GM10847 (cell line): ENCODE results near the gene SASH1.

Source experiments
- POLR2A ChIP-seq: IDR thresholded peaks from 2 replicates; pipeline ENCODE4 v1.6.1; 2011; ENCODE audit not compliant: insufficient read length; ENCODE audit errors: extremely low read depth

SASH1 gene

GRCh38 chr6:148535976-148536375 lies 193.3 kb downstream of the SASH1 start:
- no peak for TF ChIP-seq POLR2A

GRCh38 chr6:148538261-148539190 lies 195.9 kb downstream of the SASH1 start:
- TF ChIP-seq POLR2A = no peak

GRCh38 chr6:148543540-148543939 lies 200.9 kb downstream of the SASH1 start:
- no peak for TF ChIP-seq POLR2A

GRCh38 chr6:148544421-148544820 lies 201.8 kb downstream of the SASH1 start:
- TF ChIP-seq POLR2A = no peak

GRCh38 chr6:148545901-148546300 lies 203.3 kb downstream of the SASH1 start:
- TF ChIP-seq POLR2A = no peak

- no peak for TF ChIP-seq POLR2A
Observed at GRCh38 chr6:148547110-148547509, 204.5 kb downstream of the SASH1 start.

- TF ChIP-seq POLR2A = no peak
Observed at GRCh38 chr6:148548065-148548748, 205.6 kb downstream of the SASH1 start.

- no peak for TF ChIP-seq POLR2A
Observed at GRCh38 chr6:148548749-148549140, 206.1 kb downstream of the SASH1 start.

- no peak for TF ChIP-seq POLR2A
Observed at GRCh38 chr6:148550569-148550968, 207.9 kb downstream of the SASH1 start.

GRCh38 chr6:148551226-148551625 lies 208.6 kb downstream of the SASH1 start:
- TF ChIP-seq POLR2A = no peak

GRCh38 chr6:148556410-148556809 lies 213.8 kb downstream of the SASH1 start:
- TF ChIP-seq POLR2A = no peak

- TF ChIP-seq POLR2A = no peak
Observed at GRCh38 chr6:148557796-148558321, 215.2 kb downstream of the SASH1 start.

GRCh38 chr6:148559848-148560433 lies 217.3 kb downstream of the SASH1 start:
- no peak for TF ChIP-seq POLR2A

GRCh38 chr6:148561629-148562028 lies 219.0 kb downstream of the SASH1 start:
- TF ChIP-seq POLR2A = no peak

- TF ChIP-seq POLR2A = no peak
Observed at GRCh38 chr6:148563066-148563465, 220.4 kb downstream of the SASH1 start.
